AG04450 (cell line): ENCODE measurements around the gene CCL22. TPM values are rescaled to one million over a fixed set of nuclear protein-coding genes. Genes with fewer than 3 reads are reported as not detected.

ENCODE experiments used
- CTCF ChIA-PET: fragments of 300-600, 350-600 bp; formaldehyde crosslinking; extraction: SDS; loops from one replicate; lab custom pipeline; 2022; ENCODE audit warnings: antibody characterized with exemption, inconsistent platforms; lab: Charles Lee
- POLR2A ChIA-PET: fragments of 350-600 bp; formaldehyde crosslinking; extraction: SDS; loops from one replicate; lab custom pipeline; 2021; ENCODE audit warnings: antibody characterized with exemption, inconsistent platforms; lab: Yijun Ruan, JAX
- DNase-seq: peaks from one replicate; pipeline ENCODE4 v3.0.0-alpha.2; 2011; ENCODE audit warnings: low read depth, low spot score
- H3K27ac ChIP-seq: one replicate; pipeline ENCODE4 v1.5.1; 2012; ENCODE audit warnings: low read depth, low read length, control low read depth
- H3K27me3 ChIP-seq: one replicate; pipeline ENCODE4 v1.6.0; 2012; ENCODE audit warnings: low read length; ENCODE audit not compliant: control insufficient read depth, insufficient read depth
- H3K4me3 ChIP-seq: 2 replicates; pipeline ENCODE4 v1.5.1; 2011; ENCODE audit warnings: mild to moderate bottlenecking, low read depth, low read length, control low read depth
- H3K9me3 ChIP-seq: 2 replicates; pipeline ENCODE4 v1.5.1; 2012; ENCODE audit warnings: low read length; ENCODE audit not compliant: control insufficient read depth, insufficient read depth
- CTCF ChIP-seq: IDR thresholded peaks from 2 replicates; pipeline ENCODE4 v1.5.1; 2011; ENCODE audit warnings: low read depth, low read length, control low read depth, inconsistent platforms
- polyA plus RNA-seq: library from polyadenylated mRNA; depleted of rRNA; stranded (reverse); fragments of >200 nt; gene quantifications from 2 replicates; pipeline ENCODE4 v1.2.3, GENCODE V29; 2011; rRNA removed
- small RNA-seq: library from RNA; depleted of rRNA; stranded (forward); fragments of <200 nt; gene quantifications from one replicate; pipeline ENCODE3, GENCODE V24; 2012; ENCODE audit warnings: low read depth; ENCODE audit not compliant: insufficient read length

CCL22 gene
- polyA plus RNA-seq, 1 experiment = not detected

GRCh38 chr16:57412584-57412983, 54.0 kb downstream of the CCL22 start:
- Histone ChIP-seq H3K9me3 (no peaks in the 10 kb centered on the region; the same call in 1 of the 2 replicates), H3K27me3 (peaks cover 35% of the 10 kb centered on the region), H3K4me3 (no peak overlapping the region), H3K27ac (no peak overlapping the region)
- CTCF ChIA-PET = interaction anchor here (1.3 kb wide), 2 partner anchors 111 to 113 kb away, joined by 4 read pairs; no protein-coding TSS in a partner anchor
- POLR2A ChIA-PET = no interaction called here
- no peak for TF ChIP-seq CTCF
- no peak for DNase-seq

GRCh38 chr16:57413301-57413730, 54.7 kb downstream of the CCL22 start:
- ChIA-PET CTCF (interaction anchor here (1.2 to 1.3 kb wide), 4 partner anchors 9 to 113 kb away, joined by 3 to 4 read pairs (median 4); no protein-coding TSS in a partner anchor), POLR2A (no interaction called here)
- Histone ChIP-seq H3K27me3 (peaks cover 35% of the 10 kb centered on the region), H3K4me3 (no peak overlapping the region), H3K27ac (no peak overlapping the region), H3K9me3 (no peaks in the 10 kb centered on the region; the same call in 1 of the 2 replicates)
- TF ChIP-seq CTCF = no peak
- no peak for DNase-seq

- peaks cover 35% of the 10 kb centered on the region for H3K27me3 ChIP-seq
- ChIA-PET POLR2A (no interaction called here), CTCF (interaction anchor here (1.2 to 1.3 kb wide), 4 partner anchors 8 to 114 kb away, joined by 3 to 4 read pairs (median 4); no protein-coding TSS in a partner anchor)
- no peak overlapping the region for H3K27ac ChIP-seq
- no peaks in the 10 kb centered on the region; the same call in 1 of the 2 replicates for H3K9me3 ChIP-seq
- no peak for TF ChIP-seq CTCF
- no peak overlapping the region for H3K4me3 ChIP-seq
- no peak for DNase-seq
These were observed 55.1 kb downstream of the CCL22 start for GRCh38 chr16:57413733-57414132.

Small RNA genes within 50 kb of the gene (small RNA-seq; reads per million reads assigned to genes)
- not detected for gene AC108081.1

Other genes with a start within 250 kb of the CCL22 start
- gene PSME3IP1, start 172.7 kb upstream of the CCL22 start, polyA plus RNA-seq = 68.9 and 70.5 TPM in 2 replicates
- gene RSPRY1, start 172.5 kb upstream of the CCL22 start, polyA plus RNA-seq = 54.3 and 63.8 TPM in 2 replicates
- 84.7 and 107 TPM in 2 replicates for gene ARL2BP, start 113.5 kb upstream of the CCL22 start, polyA plus RNA-seq
- gene PLLP, start 74.1 kb upstream of the CCL22 start, polyA plus RNA-seq = 0.06 and 0.10 TPM in 2 replicates
- gene CX3CL1, start 13.7 kb downstream of the CCL22 start, polyA plus RNA-seq = 0.48 TPM in 2 replicates
- gene CCL17, start 46.0 kb downstream of the CCL22 start, polyA plus RNA-seq = not detected in 2 replicates
- 48.6 and 49.7 TPM in 2 replicates for gene CIAPIN1, start 88.6 kb downstream of the CCL22 start, polyA plus RNA-seq
- gene COQ9, start 88.7 kb downstream of the CCL22 start, polyA plus RNA-seq = 59.0 and 60.3 TPM in 2 replicates
- 143 and 149 TPM in 2 replicates for gene POLR2C, start 103.9 kb downstream of the CCL22 start, polyA plus RNA-seq
- gene DOK4, start 127.7 kb downstream of the CCL22 start, polyA plus RNA-seq = 12.5 and 15.9 TPM in 2 replicates
- gene CCDC102A, start 177.8 kb downstream of the CCL22 start, polyA plus RNA-seq = 7.1 and 8.3 TPM in 2 replicates
- gene ADGRG5, start 183.9 kb downstream of the CCL22 start, polyA plus RNA-seq = not detected in 2 replicates